Left ventricle myocardium inferior (tissue), 1 donor: ENCODE results near the gene LPO. TPM values are rescaled to one million over a fixed set of nuclear protein-coding genes. Genes with fewer than 3 reads are reported as not detected.

Experiments
- DNase-seq: peaks from one replicate; pipeline ENCODE4 v3.0.0-alpha.2; 2020
- H3K27ac ChIP-seq: fragments of 200-600 bp; replicated peaks from 2 replicates; pipeline ENCODE4 v1.8.0; 2021
- H3K27me3 ChIP-seq: fragments of 200-600 bp; 2 replicates; pipeline ENCODE4 v1.8.0; 2021; ENCODE audit warnings: low read depth
- H3K36me3 ChIP-seq: fragments of 200-600 bp; 2 replicates; pipeline ENCODE4 v1.8.0; 2021
- H3K4me1 ChIP-seq: fragments of 200-600 bp; 2 replicates; pipeline ENCODE4 v1.8.0; 2021
- H3K4me3 ChIP-seq: fragments of 200-600 bp; 2 replicates; pipeline ENCODE4 v1.8.0; 2021; ENCODE audit warnings: mild to moderate bottlenecking, moderate library complexity
- H3K9me3 ChIP-seq: fragments of 200-600 bp; replicated peaks from 2 replicates; pipeline ENCODE4 v1.8.0; 2021
- CTCF ChIP-seq: fragments of 200-600 bp; IDR thresholded peaks from 2 replicates; pipeline ENCODE4 v1.8.0; 2021; ENCODE audit warnings: antibody characterized with exemption, mild to moderate bottlenecking, borderline replicate concordance
- intact Hi-C: fragments of 100-400 bp; cut with micrococcal nuclease; formaldehyde crosslinking; loops from one replicate; pipeline ENCODE4 v1.11.0; 2022
- total RNA-seq: library from RNA; stranded (reverse); fragmentation: NEBNext Ultra II Directional; extraction: Animal tissue kit (Norgen Biotek cat#: 25700); gene quantifications from one replicate; pipeline ENCODE4 v1.2.1, GENCODE V29; 2021
- donor health status: DM: no; HTN: yes; CAD: no; lungs with severe emphysema.

LPO gene
- total RNA-seq, 1 donor from 2014 or later = not detected

GRCh38 chr17:58304750-58305486, 66.5 kb downstream of the LPO start:
- Histone ChIP-seq H3K9me3 (no peaks in the 10 kb centered on the region), H3K36me3 (no peaks in the 10 kb centered on the region), H3K4me3 (no peak overlapping the region), H3K27ac (no peak overlapping the region), H3K4me1 (no peaks in the 10 kb centered on the region), H3K27me3 (peaks cover 26% of the 10 kb centered on the region)
- intact Hi-C loops = loop anchor here (10.0 kb wide), 1 partner anchor 140 kb away; no protein-coding TSS in a partner anchor
- no peak for DNase-seq
- TF ChIP-seq CTCF = no peak

GRCh38 chr17:58305626-58306025, 67.2 kb downstream of the LPO start:
- no peaks in the 10 kb centered on the region for H3K36me3 ChIP-seq

GRCh38 chr17:58306131-58306951, 68.0 kb downstream of the LPO start:
- H3K27me3 ChIP-seq = peaks cover 26% of the 10 kb centered on the region
- H3K4me3 ChIP-seq = no peak overlapping the region
- intact Hi-C loops = loop anchor here (10.0 kb wide), 1 partner anchor 138 kb away; no protein-coding TSS in a partner anchor
- H3K27ac ChIP-seq = no peak overlapping the region
- H3K4me1 ChIP-seq = no peaks in the 10 kb centered on the region
- no peaks in the 10 kb centered on the region for H3K36me3 ChIP-seq
- no peak for TF ChIP-seq CTCF
- DNase-seq = no peak
- no peaks in the 10 kb centered on the region for H3K9me3 ChIP-seq

More at GRCh38 chr17:58305626-58306025, 67.2 kb downstream of the LPO start:
- TF ChIP-seq CTCF = no peak
- no peak for DNase-seq
- intact Hi-C loops = loop anchor here (10.0 kb wide), 1 partner anchor 139 kb away; no protein-coding TSS in a partner anchor
- H3K27ac ChIP-seq = no peak overlapping the region
- H3K4me1 ChIP-seq = no peaks in the 10 kb centered on the region
- no peaks in the 10 kb centered on the region for H3K9me3 ChIP-seq
- H3K27me3 ChIP-seq = peaks cover 26% of the 10 kb centered on the region
- H3K4me3 ChIP-seq = no peak overlapping the region

GRCh38 chr17:58307468-58308172, 69.2 kb downstream of the LPO start:
- no peak for DNase-seq
- Histone ChIP-seq H3K4me3 (no peak overlapping the region), H3K9me3 (no peaks in the 10 kb centered on the region), H3K4me1 (no peaks in the 10 kb centered on the region), H3K36me3 (no peaks in the 10 kb centered on the region), H3K27me3 (peaks cover 19% of the 10 kb centered on the region), H3K27ac (no peak overlapping the region)
- TF ChIP-seq CTCF = no peak
- intact Hi-C loops = loop anchor here (10.0 kb wide), 1 partner anchor 137 kb away; no protein-coding TSS in a partner anchor
